Breast epithelium (tissue), 3 donors: ENCODE data around the gene SLC38A9.

ENCODE experiments used
- CTCF ChIP-seq, 3 donors: fragments of 450-650 bp; IDR thresholded peaks; one replicate each; pipeline ENCODE4 v1.5.1; 2016 to 2017; ENCODE audit warnings: antibody characterized with exemption in 3 of 3, mild to moderate bottlenecking in 3 of 3, moderate library complexity in 3 of 3
- POLR2A ChIP-seq: fragments of 450-650 bp; IDR thresholded peaks from one replicate; pipeline ENCODE4 v1.6.1; 2016; ENCODE audit warnings: antibody characterized with exemption, mild to moderate bottlenecking, moderate library complexity

- no peak for TF ChIP-seq CTCF (IDR thresholded peaks at IDR 0.05)
- TF ChIP-seq POLR2A = no peak
Observed at GRCh38 chr5:55724281-55724680, 12.2 kb upstream of the SLC38A9 start.
